Measurements from ENCODE around the gene SLC25A21. TPM values are rescaled to one million over a fixed set of nuclear protein-coding genes. Genes with fewer than 3 reads are reported as not detected.

Gene SLC25A21
- polyA plus RNA-seq, 2 of the 4 experiments (the other 2 are of a cell fraction), result 0.68 to 1.4 TPM

- 59% methylated on average over 3 of the region's 3 CpGs for WGBS (ENCODE audit: missing lambda C conversion rate)
- FAIRE-seq (no peak), DNase-seq (ENCODE audit: low read depth in 1 of 2, low spot score in 1 of 2) (peak in 1 of 2 experiments; percentile 76), ATAC-seq (peak; percentile 38 to 63; a peak in 3 of 6 replicates)
- Histone ChIP-seq H3K4me2 (peak overlapping the region; percentile 32), H3K9me3 (no peaks in the 10 kb centered on the region), H3K4me3 (no peak overlapping the region), H3K27ac (peak overlapping the region; percentile 79), H3K4me1 (peaks cover 58% of the 10 kb centered on the region)
- TF ChIP-seq RAD21 (conservative IDR thresholded peaks at IDR 0.05 in 1 of 2, IDR thresholded peaks at IDR 0.05 in 1 of 2), result peak; percentile 31 to 53; a peak in 3 of 5 replicates
- no peak for TF ChIP-seq JUN (IDR thresholded peaks at IDR 0.05)
- no peak for TF ChIP-seq CBX2 (IDR thresholded peaks at IDR 0.05; ENCODE audit: borderline replicate concordance, low read depth)
- no peak for TF ChIP-seq E2F6 (IDR thresholded peaks at IDR 0.05; ENCODE audit: borderline replicate concordance, low read depth)
- 0 out of 2 replicates have a peak, but pooled peaks have one; percentile 41 for TF ChIP-seq EHMT2 (IDR thresholded peaks at IDR 0.05; ENCODE audit: low read depth)
- 0 out of 3 replicates have a peak, but pooled peaks have one; percentile 18 for TF ChIP-seq CTCF (IDR thresholded peaks at IDR 0.05)
- no peak for TF ChIP-seq HOXA7 (CRISPR knock-in tag; IDR thresholded peaks at IDR 0.05)
- TF ChIP-seq BCL3 (IDR thresholded peaks at IDR 0.05), result no peak
- no peak for TF ChIP-seq ZC3H11A (IDR thresholded peaks at IDR 0.05)
- no peak for TF ChIP-seq REST (IDR thresholded peaks at IDR 0.05)
- no peak for TF ChIP-seq JUNB (IDR thresholded peaks at IDR 0.05)
- no peak for TF ChIP-seq ZSCAN20 (CRISPR knock-in tag; IDR thresholded peaks at IDR 0.05)
- TF ChIP-seq KDM1A (IDR thresholded peaks at IDR 0.05; ENCODE audit: low read depth), result no peak
- POLR2A ChIA-PET, result interaction anchor here (1.1 kb wide), 1 partner anchor 34 kb away, joined by 3 read pairs; no protein-coding TSS in a partner anchor
- CTCF ChIA-PET, result interaction anchor here (0.7 to 0.8 kb wide), 2 partner anchors 320 to 328 kb away, joined by 3 read pairs; no protein-coding TSS in a partner anchor
These were observed 196.6 kb downstream of the SLC25A21 start for GRCh38 chr14:36975834-36976233.

- H3K27ac ChIP-seq, result peak overlapping the region; percentile 68 to 79; a peak in 5 of 6 replicates
- 85% methylated on average over 2 of the region's 2 CpGs for WGBS (ENCODE audit: missing lambda C conversion rate)
- ATAC-seq (no peak), DNase-seq (ENCODE audit: low read depth in 1 of 2, low spot score in 1 of 2) (no peak), FAIRE-seq (no peak)
- no peak overlapping the region for H3K4me3 ChIP-seq
- POLR2A ChIA-PET, result no interaction called here
- no peaks in the 10 kb centered on the region for H3K9me3 ChIP-seq
- H3K4me1 ChIP-seq, result peaks cover 51% of the 10 kb centered on the region
- TF ChIP-seq ELK1 (IDR thresholded peaks at IDR 0.05; ENCODE audit: low read depth, low read length), result no peak
- TF ChIP-seq SREBF2 (IDR thresholded peaks at IDR 0.05), result no peak
- no peak for TF ChIP-seq HEYL (CRISPR knock-in tag; IDR thresholded peaks at IDR 0.05)
- TF ChIP-seq SMC3 (IDR thresholded peaks at IDR 0.05), result no peak
- no peak for TF ChIP-seq ATOH8 (CRISPR knock-in tag; IDR thresholded peaks at IDR 0.05; ENCODE audit: low read depth)
- TF ChIP-seq FOSB (CRISPR knock-in tag; IDR thresholded peaks at IDR 0.05), result no peak
- CTCF ChIA-PET, result no interaction called here
- peak overlapping the region; percentile 62; the same call in 2 of the 3 replicates for H3K4me2 ChIP-seq
These were observed 197.4 kb downstream of the SLC25A21 start for GRCh38 chr14:36974985-36975384.
